Hepatocyte (in vitro differentiated cells): ENCODE measurements around the gene ARHGAP15. TPM values are rescaled to one million over a fixed set of nuclear protein-coding genes. Genes with fewer than 3 reads are reported as not detected.

Experiments
- DNase-seq: peaks from one replicate; pipeline ENCODE4 v3.0.0-alpha.2; 2016; ENCODE audit warnings: low spot score
- H2AFZ ChIP-seq: fragments of 200-600 bp; sonication (generic); 2 replicates; pipeline ENCODE4 v1.6.0; 2016; ENCODE audit warnings: antibody characterized with exemption, mild to moderate bottlenecking
- H3K27ac ChIP-seq: fragments of 200-600 bp; sonication (generic); 2 replicates; pipeline ENCODE4 v1.5.1; 2016; ENCODE audit warnings: mild to moderate bottlenecking
- H3K27me3 ChIP-seq: fragments of 200-600 bp; sonication (generic); 2 replicates; pipeline ENCODE4 v1.6.1; 2016
- H3K36me3 ChIP-seq: fragments of 200-600 bp; sonication (generic); replicated peaks from 2 replicates; pipeline ENCODE4 v1.5.1; 2016; ENCODE audit warnings: low read depth; ENCODE audit not compliant: insufficient read depth
- H3K4me1 ChIP-seq: fragments of 200-600 bp; sonication (generic); 2 replicates; pipeline ENCODE4 v1.5.1; 2016; ENCODE audit warnings: mild to moderate bottlenecking, moderate library complexity; ENCODE audit not compliant: insufficient read depth
- H3K4me2 ChIP-seq: fragments of 200-600 bp; sonication (generic); 2 replicates; pipeline ENCODE4 v1.6.0; 2016
- H3K4me3 ChIP-seq: fragments of 200-600 bp; sonication (generic); 2 replicates; pipeline ENCODE4 v1.5.1; 2016; ENCODE audit warnings: mild to moderate bottlenecking
- H3K79me2 ChIP-seq: fragments of 200-600 bp; sonication (generic); 2 replicates; pipeline ENCODE4 v1.6.0; 2017; ENCODE audit warnings: mild to moderate bottlenecking
- H3K9me2 ChIP-seq: fragments of 200-600 bp; sonication (generic); replicated peaks from 2 replicates; pipeline ENCODE4 v1.6.0; 2017; ENCODE audit warnings: mild to moderate bottlenecking; ENCODE audit not compliant: insufficient read depth
- H3K9me3 ChIP-seq: fragments of 200-600 bp; sonication (generic); 2 replicates; pipeline ENCODE4 v1.5.1; 2016; ENCODE audit warnings: low read depth, mild to moderate bottlenecking
- H4K20me1 ChIP-seq: fragments of 200-600 bp; sonication (generic); 2 replicates; pipeline ENCODE4 v1.6.0; 2016; ENCODE audit warnings: mild to moderate bottlenecking; ENCODE audit not compliant: insufficient read depth, poor library complexity, severe bottlenecking
- CTCF ChIP-seq: fragments of 200-600 bp; sonication (generic); IDR thresholded peaks from 2 replicates; pipeline ENCODE4 v1.5.1; 2016; ENCODE audit warnings: antibody characterized with exemption, mild to moderate bottlenecking; ENCODE audit not compliant: poor library complexity
- EZH2 ChIP-seq: fragments of 200-600 bp; sonication (generic); IDR thresholded peaks from 2 replicates; pipeline ENCODE4 v1.6.1; 2016; ENCODE audit warnings: antibody characterized with exemption, mild to moderate bottlenecking, borderline replicate concordance
- EZH2phosphoT487 ChIP-seq: fragments of 200-600 bp; sonication (generic); IDR thresholded peaks from one replicate; pipeline ENCODE4 v1.6.1; 2018; ENCODE audit warnings: antibody characterized with exemption, mild to moderate bottlenecking, low read depth, moderate library complexity; ENCODE audit not compliant: unreplicated experiment, severe bottlenecking
- WGBS: methylation state at CpG from one replicate; pipeline ENCODE4 v1.1.6; 2016; ENCODE audit warnings: low lambda C conversion rate; ENCODE audit errors: missing lambda C conversion rate; 5-methylcytosine and 5-hydroxymethylcytosine counted together
- polyA plus RNA-seq: library from polyadenylated mRNA; unstranded; fragments of >200 nt; fragmentation: Nextera tagmentation; extraction: Ambion mirVana; gene quantifications from 2 replicates; pipeline ENCODE4 v1.2.1, GENCODE V29; 2016
- total RNA-seq: library from RNA; depleted of rRNA; stranded (reverse); fragments of >200 nt; gene quantifications from 2 replicates; pipeline ENCODE4 v1.2.3, GENCODE V29; 2014

Gene ARHGAP15
- total and polyA plus RNA-seq, 2 experiments from 2014 or later: 0.17 TPM; not detected in 1

DNA sequence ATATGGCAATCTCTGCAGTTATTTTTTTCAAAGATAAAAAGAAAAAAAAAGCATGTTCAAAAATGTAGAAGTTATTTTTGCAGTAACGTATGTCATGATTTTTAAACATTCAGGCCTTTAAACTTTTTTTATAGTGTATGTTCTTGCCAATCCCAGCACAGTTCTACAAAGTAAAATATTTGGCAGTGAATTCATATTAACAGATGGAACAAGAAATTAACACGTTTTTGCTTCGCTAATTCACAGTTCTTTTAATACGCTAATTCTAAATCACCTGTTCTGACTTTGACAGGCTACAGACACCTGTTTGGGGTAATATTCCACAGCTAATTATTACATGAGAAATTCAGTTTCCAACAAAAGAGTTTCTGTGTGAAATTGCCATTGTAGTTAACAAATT is 183.2 kb downstream of the ARHGAP15 start:
- no peak for DNase-seq
- TF ChIP-seq EZH2phosphoT487 (no peak), CTCF (no peak), EZH2 (no peak)
- Histone ChIP-seq H3K9me2 (no peaks in the 10 kb centered on the region), H3K79me2 (no peaks in the 10 kb centered on the region), H4K20me1 (no peaks in the 10 kb centered on the region), H3K27me3 (no peaks in the 10 kb centered on the region), H3K9me3 (no peaks in the 10 kb centered on the region), H3K27ac (no peak overlapping the region), H3K4me2 (no peak overlapping the region), H3K4me1 (no peaks in the 10 kb centered on the region), H3K36me3 (no peaks in the 10 kb centered on the region), H2AFZ (no peak overlapping the region), H3K4me3 (no peak overlapping the region)
- 87% methylated on average over 4 of the region's 4 CpGs for WGBS

DNA sequence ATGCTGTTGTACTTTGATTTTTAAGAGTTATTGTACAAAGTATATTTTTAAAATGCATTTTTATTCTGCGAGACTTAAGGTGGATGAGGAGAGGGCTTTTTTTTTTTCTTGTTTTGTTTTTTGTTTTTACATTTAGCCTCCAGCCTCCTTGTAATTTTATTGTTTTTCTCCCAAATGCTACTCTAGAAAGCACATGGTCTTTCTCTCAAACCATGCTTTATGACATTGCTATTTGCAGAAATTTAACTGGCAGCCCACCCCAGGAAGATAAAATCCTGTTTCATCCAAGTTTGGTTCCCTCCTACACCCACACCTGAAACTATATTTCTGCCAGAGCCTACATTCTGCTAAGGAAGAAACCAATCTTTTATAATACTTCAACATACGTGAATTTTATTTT is 184.6 kb downstream of the ARHGAP15 start:
- Histone ChIP-seq H3K79me2 (no peaks in the 10 kb centered on the region), H3K27me3 (no peaks in the 10 kb centered on the region), H3K9me2 (no peaks in the 10 kb centered on the region), H3K4me1 (no peaks in the 10 kb centered on the region), H4K20me1 (no peaks in the 10 kb centered on the region), H3K4me2 (no peak overlapping the region), H3K9me3 (no peaks in the 10 kb centered on the region), H3K36me3 (no peaks in the 10 kb centered on the region), H3K27ac (no peak overlapping the region), H3K4me3 (no peak overlapping the region), H2AFZ (no peak overlapping the region)
- no peak for TF ChIP-seq EZH2phosphoT487
- no peak for TF ChIP-seq CTCF
- TF ChIP-seq EZH2: no peak
- WGBS: 100% methylated on average over 2 of the region's 2 CpGs
- no peak for DNase-seq

GRCh38 chr2:143321994-143322393 is 192.8 kb downstream of the ARHGAP15 start:
- Histone ChIP-seq H3K27me3 (no peaks in the 10 kb centered on the region), H3K4me3 (no peak overlapping the region), H3K79me2 (no peaks in the 10 kb centered on the region), H3K36me3 (no peaks in the 10 kb centered on the region), H3K4me1 (no peaks in the 10 kb centered on the region), H3K9me2 (no peaks in the 10 kb centered on the region), H4K20me1 (no peaks in the 10 kb centered on the region), H3K27ac (no peak overlapping the region), H3K9me3 (no peaks in the 10 kb centered on the region), H3K4me2 (no peak overlapping the region), H2AFZ (no peak overlapping the region)
- WGBS: 88% methylated on average over 3 of the region's 3 CpGs
- no peak for DNase-seq
- TF ChIP-seq EZH2phosphoT487 (no peak), EZH2 (no peak), CTCF (no peak)

GRCh38 chr2:143329288-143329687 is 200.1 kb downstream of the ARHGAP15 start:
- WGBS: 91% methylated on average over 2 of the region's 2 CpGs

More at GRCh38 chr2:143329288-143329687, 200.1 kb downstream of the ARHGAP15 start:
- H3K36me3 ChIP-seq: no peaks in the 10 kb centered on the region
- H3K4me1 ChIP-seq: no peaks in the 10 kb centered on the region
- H3K27ac ChIP-seq: no peak overlapping the region
- H3K9me3 ChIP-seq: no peaks in the 10 kb centered on the region
- H2AFZ ChIP-seq: no peak overlapping the region
- no peaks in the 10 kb centered on the region for H3K27me3 ChIP-seq
- no peaks in the 10 kb centered on the region for H4K20me1 ChIP-seq
- H3K79me2 ChIP-seq: no peaks in the 10 kb centered on the region
- no peak for TF ChIP-seq EZH2phosphoT487
- no peak for TF ChIP-seq EZH2
- no peak for TF ChIP-seq CTCF
- DNase-seq: no peak
- H3K9me2 ChIP-seq: no peaks in the 10 kb centered on the region
- no peak overlapping the region for H3K4me2 ChIP-seq
- no peak overlapping the region for H3K4me3 ChIP-seq
